HepG2 (cell line): ENCODE data around the gene SLC7A6OS. TPM values are rescaled to one million over a fixed set of nuclear protein-coding genes. Genes with fewer than 3 reads are reported as not detected.

ENCODE experiments used
- ARNTL ChIP-seq: sonication (generic); formaldehyde crosslinking; IDR thresholded peaks from 2 replicates; pipeline ENCODE4 v1.4.0; 2020; ENCODE audit warnings: mild to moderate bottlenecking, missing genetic modification reagents
- CENPX ChIP-seq: sonication (generic); formaldehyde crosslinking; IDR thresholded peaks from 2 replicates; pipeline ENCODE4 v1.9.0; 2021; ENCODE audit warnings: mild to moderate bottlenecking, missing genetic modification reagents, moderate library complexity
- CERS6 ChIP-seq: sonication (generic); formaldehyde crosslinking; IDR thresholded peaks from 2 replicates; pipeline ENCODE4 v1.5.0; 2020; ENCODE audit warnings: missing genetic modification reagents
- DPF2 ChIP-seq: sonication (generic); formaldehyde crosslinking; IDR thresholded peaks from 2 replicates; pipeline ENCODE4 v1.4.0; 2020; ENCODE audit warnings: mild to moderate bottlenecking, low read depth, missing genetic modification reagents, borderline replicate concordance
- HDAC2 ChIP-seq: sonication (generic); formaldehyde crosslinking; IDR thresholded peaks from 2 replicates; pipeline ENCODE4 v1.4.0; 2020; ENCODE audit warnings: missing genetic modification reagents
- KDM5B ChIP-seq: sonication (generic); formaldehyde crosslinking; IDR thresholded peaks from 2 replicates; pipeline ENCODE4 v1.4.0; 2020; ENCODE audit warnings: missing genetic modification reagents, mild to moderate bottlenecking, borderline replicate concordance
- LCORL ChIP-seq, 2 experiments: fragments of 450-650 bp in 1 of 2; sonication (generic) in 1 of 2; formaldehyde crosslinking in 1 of 2; IDR thresholded peaks; 2 replicates each; pipeline versions ENCODE4 v1.5.0 to v1.6.1; 2017 to 2020; ENCODE audit warnings: antibody characterized with exemption in 1 of 2, missing genetic modification reagents in 1 of 2
- PPARG ChIP-seq: conservative IDR thresholded peaks from 2 replicates; pipeline ENCODE4 v1.6.1; 2016; ENCODE audit warnings: missing biosample characterization, missing genetic modification reagents
- SIX4 ChIP-seq: sonication (generic); formaldehyde crosslinking; IDR thresholded peaks from 2 replicates; pipeline ENCODE4 v1.4.0; 2020; ENCODE audit warnings: missing genetic modification reagents
- TAF1 ChIP-seq: sonication (generic); formaldehyde crosslinking; IDR thresholded peaks from 2 replicates; pipeline ENCODE4 v1.4.0; 2020; ENCODE audit warnings: missing genetic modification reagents
- TBX3 ChIP-seq: fragments of 450-650 bp; IDR thresholded peaks from 2 replicates; pipeline ENCODE4 v1.6.1; 2017; ENCODE audit warnings: antibody characterized with exemption, mild to moderate bottlenecking, inconsistent platforms, borderline replicate concordance
- ZNF101 ChIP-seq: sonication (generic); formaldehyde crosslinking; IDR thresholded peaks from 2 replicates; pipeline ENCODE4 v1.4.0; 2020; ENCODE audit warnings: mild to moderate bottlenecking, low read depth, missing genetic modification reagents, borderline replicate concordance
- ZNF20 ChIP-seq: sonication (generic); formaldehyde crosslinking; IDR thresholded peaks from 2 replicates; pipeline ENCODE4 v1.4.0; 2020; ENCODE audit warnings: mild to moderate bottlenecking, moderate library complexity, missing genetic modification reagents
- ZNF605 ChIP-seq: sonication (generic); formaldehyde crosslinking; IDR thresholded peaks from 2 replicates; pipeline ENCODE4 v1.8.0; 2022; ENCODE audit warnings: mild to moderate bottlenecking, missing genetic modification reagents
- ZNF704 ChIP-seq: sonication (generic); formaldehyde crosslinking; IDR thresholded peaks from 2 replicates; pipeline ENCODE4 v1.8.1; 2023; ENCODE audit warnings: mild to moderate bottlenecking, inconsistent platforms, moderate library complexity, missing genetic modification reagents, borderline replicate concordance
- ZSCAN12 ChIP-seq: sonication (generic); formaldehyde crosslinking; IDR thresholded peaks from 2 replicates; pipeline ENCODE4 v1.9.0; 2021; ENCODE audit warnings: mild to moderate bottlenecking, missing genetic modification reagents
- polyA plus RNA-seq, 8 experiments: library from polyadenylated mRNA; depleted of rRNA in 3 of 8; stranded (reverse) in 7 of 8; unstranded in 1 of 8; fragments of >200 nt; fragmentation: Illumina TruSeq in 4 of 8; extraction: Trizol in 4 of 8; gene quantifications; 2 replicates each; pipeline versions ENCODE4 v1.2.1 to v1.2.3, GENCODE V29; 2011 to 2016; ENCODE audit warnings: low read depth in 4 of 8, missing spikeins in 1 of 8, mixed read lengths in 1 of 8; ENCODE audit not compliant: insufficient read depth in 1 of 8
- total RNA-seq, 5 experiments: library from RNA; depleted of rRNA; stranded (reverse); fragments of >200 nt; fragmentation: Illumina TruSeq; extraction: Trizol; gene quantifications; 2 replicates each; pipeline ENCODE4 v1.2.3, GENCODE V29; 2016; ENCODE audit warnings: low read depth in 1 of 5
- TF ChIP-seq, protein P1 (sequence below): sonication (generic); formaldehyde crosslinking; IDR thresholded peaks from 2 replicates; pipeline ENCODE4 v1.8.0; 2022; ENCODE audit warnings: mild to moderate bottlenecking, missing genetic modification reagents; ENCODE audit not compliant: insufficient replicate concordance
- TF ChIP-seq, protein P2 (sequence below): conservative IDR thresholded peaks from 2 replicates; pipeline ENCODE4 v1.6.1; 2018; ENCODE audit warnings: missing genetic modification reagents
- TF ChIP-seq, protein P3 (sequence below): IDR thresholded peaks from 2 replicates; pipeline ENCODE4 v1.6.1; 2018; ENCODE audit warnings: missing genetic modification reagents
- TF ChIP-seq, protein P4 (sequence below): IDR thresholded peaks from 2 replicates; pipeline ENCODE4 v1.6.1; 2012; ENCODE audit warnings: low read depth, low read length, improper control_type of control experiment

The SLC7A6OS gene
- total and polyA plus RNA-seq, 2 of the 13 experiments (the other 11 are each of a cell fraction or from before 2014, with no cell fraction given) = 11.2 to 21.5 TPM

GRCh38 chr16:68265078-68265920, 45.4 kb downstream of the SLC7A6OS start (continued):
- TF ChIP-seq, protein P1, sequence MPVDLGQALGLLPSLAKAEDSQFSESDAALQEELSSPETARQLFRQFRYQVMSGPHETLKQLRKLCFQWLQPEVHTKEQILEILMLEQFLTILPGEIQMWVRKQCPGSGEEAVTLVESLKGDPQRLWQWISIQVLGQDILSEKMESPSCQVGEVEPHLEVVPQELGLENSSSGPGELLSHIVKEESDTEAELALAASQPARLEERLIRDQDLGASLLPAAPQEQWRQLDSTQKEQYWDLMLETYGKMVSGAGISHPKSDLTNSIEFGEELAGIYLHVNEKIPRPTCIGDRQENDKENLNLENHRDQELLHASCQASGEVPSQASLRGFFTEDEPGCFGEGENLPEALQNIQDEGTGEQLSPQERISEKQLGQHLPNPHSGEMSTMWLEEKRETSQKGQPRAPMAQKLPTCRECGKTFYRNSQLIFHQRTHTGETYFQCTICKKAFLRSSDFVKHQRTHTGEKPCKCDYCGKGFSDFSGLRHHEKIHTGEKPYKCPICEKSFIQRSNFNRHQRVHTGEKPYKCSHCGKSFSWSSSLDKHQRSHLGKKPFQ = no peak
- TF ChIP-seq ZNF704 (CRISPR knock-in tag) (0 out of 2 replicates have a peak, but pooled peaks have one; percentile 1), KDM5B (peak; percentile 74; the same call in 1 of the 2 replicates), DPF2 (CRISPR knock-in tag) (peak; percentile 71; the same call in 1 of the 2 replicates), SIX4 (CRISPR knock-in tag) (peak; percentile 72; the same call in 1 of the 2 replicates), CENPX (CRISPR knock-in tag) (no peak), TAF1 (CRISPR knock-in tag) (peak; percentile 42; the same call in 1 of the 2 replicates), LCORL (IDR thresholded peaks at IDR 0.05) (peak; percentile 80; the same call in 1 of the 2 replicates), LCORL (CRISPR knock-in tag; IDR thresholded peaks at IDR 0.05) (peak; percentile 98), ZNF20 (CRISPR knock-in tag) (0 out of 2 replicates have a peak, but pooled peaks have one; percentile 73), PPARG (peak; percentile 81), ZSCAN12 (CRISPR knock-in tag) (peak; percentile 54; the same call in 1 of the 2 replicates), HDAC2 (CRISPR knock-in tag) (peak; percentile 98), CERS6 (no peak), TBX3 (peak; percentile 98), ZNF605 (CRISPR knock-in tag) (peak; percentile 86), ARNTL (CRISPR knock-in tag) (peak; percentile 92), ZNF101 (CRISPR knock-in tag) (peak; percentile 90; the same call in 1 of the 2 replicates)
- TF ChIP-seq, protein P2, sequence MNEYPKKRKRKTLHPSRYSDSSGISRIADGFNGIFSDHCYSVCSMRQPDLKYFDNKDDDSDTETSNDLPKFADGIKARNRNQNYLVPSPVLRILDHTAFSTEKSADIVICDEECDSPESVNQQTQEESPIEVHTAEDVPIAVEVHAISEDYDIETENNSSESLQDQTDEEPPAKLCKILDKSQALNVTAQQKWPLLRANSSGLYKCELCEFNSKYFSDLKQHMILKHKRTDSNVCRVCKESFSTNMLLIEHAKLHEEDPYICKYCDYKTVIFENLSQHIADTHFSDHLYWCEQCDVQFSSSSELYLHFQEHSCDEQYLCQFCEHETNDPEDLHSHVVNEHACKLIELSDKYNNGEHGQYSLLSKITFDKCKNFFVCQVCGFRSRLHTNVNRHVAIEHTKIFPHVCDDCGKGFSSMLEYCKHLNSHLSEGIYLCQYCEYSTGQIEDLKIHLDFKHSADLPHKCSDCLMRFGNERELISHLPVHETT (CRISPR knock-in tag) = peak; percentile 76; the same call in 1 of the 2 replicates
- TF ChIP-seq, protein P3, sequence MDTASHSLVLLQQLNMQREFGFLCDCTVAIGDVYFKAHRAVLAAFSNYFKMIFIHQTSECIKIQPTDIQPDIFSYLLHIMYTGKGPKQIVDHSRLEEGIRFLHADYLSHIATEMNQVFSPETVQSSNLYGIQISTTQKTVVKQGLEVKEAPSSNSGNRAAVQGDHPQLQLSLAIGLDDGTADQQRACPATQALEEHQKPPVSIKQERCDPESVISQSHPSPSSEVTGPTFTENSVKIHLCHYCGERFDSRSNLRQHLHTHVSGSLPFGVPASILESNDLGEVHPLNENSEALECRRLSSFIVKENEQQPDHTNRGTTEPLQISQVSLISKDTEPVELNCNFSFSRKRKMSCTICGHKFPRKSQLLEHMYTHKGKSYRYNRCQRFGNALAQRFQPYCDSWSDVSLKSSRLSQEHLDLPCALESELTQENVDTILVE (CRISPR knock-in tag) = peak; percentile 89; the same call in 1 of the 2 replicates
- TF ChIP-seq, protein P4, sequence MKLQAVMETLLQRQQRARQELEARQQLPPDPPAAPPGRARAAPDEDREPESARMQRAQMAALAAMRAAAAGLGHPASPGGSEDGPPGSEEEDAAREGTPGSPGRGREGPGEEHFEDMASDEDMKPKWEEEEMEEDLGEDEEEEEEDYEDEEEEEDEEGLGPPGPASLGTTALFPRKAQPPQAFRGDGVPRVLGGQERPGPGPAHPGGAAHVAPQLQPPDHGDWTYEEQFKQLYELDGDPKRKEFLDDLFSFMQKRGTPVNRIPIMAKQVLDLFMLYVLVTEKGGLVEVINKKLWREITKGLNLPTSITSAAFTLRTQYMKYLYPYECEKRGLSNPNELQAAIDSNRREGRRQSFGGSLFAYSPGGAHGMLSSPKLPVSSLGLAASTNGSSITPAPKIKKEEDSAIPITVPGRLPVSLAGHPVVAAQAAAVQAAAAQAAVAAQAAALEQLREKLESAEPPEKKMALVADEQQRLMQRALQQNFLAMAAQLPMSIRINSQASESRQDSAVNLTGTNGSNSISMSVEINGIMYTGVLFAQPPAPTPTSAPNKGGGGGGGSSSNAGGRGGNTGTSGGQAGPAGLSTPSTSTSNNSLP = peak; percentile 90
